ENCODE data around the gene TMEM151B. TPM values are rescaled to one million over a fixed set of nuclear protein-coding genes. Genes with fewer than 3 reads are reported as not detected.
A peak's percentile ranks its signal among the peaks of the same experiment; 100 is the strongest.

Gene TMEM151B
- total RNA-seq, 2 donors from 2014 or later = 0.05 to 0.19 TPM

DNA sequence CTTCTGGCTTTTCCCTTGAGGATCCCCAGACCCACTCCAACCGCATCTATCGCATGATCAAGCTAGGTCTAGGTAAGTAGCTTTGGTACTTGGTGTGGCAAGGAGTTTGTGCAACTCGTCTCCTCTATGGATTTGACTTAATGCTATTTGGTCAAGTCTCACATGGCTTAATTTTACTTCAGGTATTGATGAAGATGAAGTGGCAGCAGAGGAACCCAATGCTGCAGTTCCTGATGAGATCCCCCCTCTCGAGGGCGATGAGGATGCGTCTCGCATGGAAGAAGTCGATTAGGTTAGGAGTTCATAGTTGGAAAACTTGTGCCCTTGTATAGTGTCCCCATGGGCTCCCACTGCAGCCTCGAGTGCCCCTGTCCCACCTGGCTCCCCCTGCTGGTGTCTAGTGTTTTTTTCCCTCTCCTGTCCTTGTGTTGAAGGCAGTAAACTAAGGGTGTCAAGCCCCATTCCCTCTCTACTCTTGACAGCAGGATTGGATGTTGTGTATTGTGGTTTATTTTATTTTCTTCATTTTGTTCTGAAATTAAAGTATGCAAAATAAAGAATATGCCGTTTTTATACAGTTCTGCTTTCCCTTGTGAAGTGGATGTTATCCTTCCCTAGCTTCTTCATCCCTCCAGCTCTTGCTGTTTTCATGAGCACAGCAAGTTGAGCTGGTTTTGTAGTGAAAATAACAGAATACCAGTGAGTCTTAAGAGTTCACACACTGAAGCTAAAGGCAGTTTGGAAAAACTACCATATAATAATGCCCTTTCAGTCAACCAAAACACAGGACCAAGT is 16.7 kb upstream of the TMEM151B start:
- no peak for ATAC-seq (replicated peaks)
- Mint-ChIP-seq H3K4me3 (peak overlapping the region; percentile 87), H3K36me3 (ENCODE audit: low read depth) (peaks cover 92% of the 10 kb centered on the region), H3K27me3 (no peaks in the 10 kb centered on the region), H3K27ac (peak overlapping the region; percentile 99), H3K9me3 (no peaks in the 10 kb centered on the region), H3K4me1 (peaks cover 75% of the 10 kb centered on the region)

DNA sequence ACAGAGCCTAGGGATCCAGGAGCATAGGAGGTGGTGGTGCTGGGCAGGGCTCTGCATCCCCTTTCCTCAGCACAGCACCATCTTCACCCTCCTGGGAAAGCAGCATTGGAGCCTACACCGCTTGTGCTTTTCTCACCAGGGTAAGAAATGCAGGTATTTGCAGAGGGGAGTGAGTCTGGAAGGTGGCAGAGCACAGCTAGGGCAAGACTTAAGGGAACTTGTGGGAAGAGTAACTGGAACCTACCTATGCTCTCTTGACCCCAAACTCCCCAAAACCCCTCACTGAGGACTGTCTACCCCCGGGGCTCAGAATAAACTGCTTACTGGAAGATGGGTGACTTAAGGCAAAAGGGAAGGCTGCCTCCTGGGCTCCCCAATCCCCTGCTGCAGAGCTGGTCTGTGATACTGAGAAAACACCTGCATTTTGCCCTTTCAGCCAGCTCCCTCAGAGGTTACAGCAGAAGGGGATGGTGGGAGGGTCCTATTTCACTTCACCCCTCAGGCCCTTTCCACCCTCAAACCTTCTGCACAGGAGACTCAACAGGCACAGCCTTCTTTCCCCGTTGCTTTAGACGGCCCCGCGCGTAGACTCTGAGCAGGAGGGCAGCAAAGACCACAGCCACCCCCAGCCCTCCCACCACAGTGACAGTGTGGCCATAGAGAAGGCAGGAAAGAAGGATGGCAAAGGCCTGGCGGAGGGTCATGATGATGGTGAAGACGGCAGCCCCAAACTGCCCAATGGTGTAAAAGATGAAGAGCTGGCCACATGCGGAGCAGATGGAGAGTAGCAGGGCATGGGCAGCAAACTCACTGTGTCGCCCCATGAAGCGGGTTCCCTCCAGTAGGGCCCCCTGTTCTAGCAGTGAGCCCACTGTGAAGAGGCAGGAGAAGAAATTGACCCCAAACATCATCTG is 15.8 kb upstream of the TMEM151B start:
- H3K36me3 Mint-ChIP-seq (ENCODE audit: low read depth) = peaks cover 91% of the 10 kb centered on the region
- no peaks in the 10 kb centered on the region for H3K27me3 Mint-ChIP-seq
- ATAC-seq (replicated peaks) = no peak

GRCh38 chr6:44255105-44255808 is 15.0 kb upstream of the TMEM151B start:
- peak overlapping the region; percentile 87 for H3K4me3 Mint-ChIP-seq
- peak overlapping the region; percentile 90 for H3K27ac Mint-ChIP-seq
- ATAC-seq (replicated peaks) = no peak
- no peaks in the 10 kb centered on the region for H3K9me3 Mint-ChIP-seq
- H3K4me1 Mint-ChIP-seq = peaks cover 62% of the 10 kb centered on the region
- peaks cover 91% of the 10 kb centered on the region for H3K36me3 Mint-ChIP-seq (ENCODE audit: low read depth)
- H3K27me3 Mint-ChIP-seq = no peaks in the 10 kb centered on the region

More for the DNA sequence above, 15.8 kb upstream of the TMEM151B start:
- Mint-ChIP-seq H3K4me3 (peak overlapping the region; percentile 87), H3K9me3 (no peaks in the 10 kb centered on the region), H3K4me1 (peaks cover 70% of the 10 kb centered on the region), H3K27ac (peak overlapping the region; percentile 90)

DNA sequence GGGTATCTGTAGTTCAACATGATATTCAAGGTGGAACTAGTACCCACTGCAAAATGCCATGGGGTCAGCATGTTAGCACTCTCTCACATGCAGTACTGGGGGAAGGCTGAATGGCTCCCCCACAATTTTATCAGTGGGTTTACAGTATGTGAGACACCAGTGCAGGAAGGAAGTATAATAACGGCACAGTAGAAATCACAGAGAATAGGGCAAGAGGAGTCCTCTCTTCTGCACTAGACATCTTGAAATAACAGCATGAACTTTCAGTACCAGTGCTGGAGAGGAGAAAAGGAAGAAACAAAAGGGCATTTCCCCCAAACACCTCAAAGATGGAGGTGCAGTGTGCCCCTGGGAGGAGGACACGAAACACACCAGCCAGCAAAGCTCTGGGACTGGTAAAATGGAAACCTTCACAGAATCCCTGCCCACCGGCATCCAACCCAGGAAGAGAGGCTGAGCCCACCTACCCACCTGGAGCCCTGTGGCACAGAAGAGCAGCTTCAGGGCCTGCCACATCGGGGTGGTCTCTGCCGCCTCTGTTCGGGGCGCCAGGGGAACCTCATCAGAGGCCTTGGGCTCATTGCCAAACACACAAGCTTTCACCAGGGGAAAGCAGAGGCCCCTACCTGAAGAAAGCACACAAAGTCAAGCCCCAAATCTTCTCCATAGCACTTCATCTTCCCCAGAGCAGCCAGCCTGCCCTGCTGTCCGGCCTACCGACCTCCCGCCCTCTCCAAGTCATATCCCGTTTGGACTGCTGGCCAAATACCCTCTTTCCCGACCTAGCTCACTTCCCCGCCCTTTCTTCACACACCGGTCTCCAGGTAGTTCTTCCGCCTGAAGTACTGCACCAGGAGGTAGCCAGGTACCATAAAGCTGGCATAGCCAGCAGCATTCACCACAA is 14.1 kb upstream of the TMEM151B start:
- no peak for ATAC-seq (replicated peaks)
- Mint-ChIP-seq H3K4me3 (peak overlapping the region; percentile 87), H3K4me1 (peaks cover 60% of the 10 kb centered on the region), H3K27me3 (no peaks in the 10 kb centered on the region), H3K27ac (peak overlapping the region; percentile 90), H3K36me3 (ENCODE audit: low read depth) (peaks cover 91% of the 10 kb centered on the region), H3K9me3 (no peaks in the 10 kb centered on the region)

- H3K36me3 Mint-ChIP-seq (ENCODE audit: low read depth) = peaks cover 91% of the 10 kb centered on the region
- peak overlapping the region; percentile 90 for H3K27ac Mint-ChIP-seq
- peaks cover 59% of the 10 kb centered on the region for H3K4me1 Mint-ChIP-seq
- H3K27me3 Mint-ChIP-seq = no peaks in the 10 kb centered on the region
- H3K4me3 Mint-ChIP-seq = peak overlapping the region; percentile 87
- no peaks in the 10 kb centered on the region for H3K9me3 Mint-ChIP-seq
- ATAC-seq (replicated peaks) = no peak
Measured at GRCh38 chr6:44256775-44257024, 13.6 kb upstream of the TMEM151B start.

GRCh38 chr6:44257025-44257752 is 13.1 kb upstream of the TMEM151B start, which contains the start of gene SLC35B2:
SLC35B2 (minus strand) TSS chr6:44257528; CDS start chr6:44257410, 118 bp downstream.
- peak within 1 kb of the TSS; percentile 87 for H3K4me3 Mint-ChIP-seq

DNA sequence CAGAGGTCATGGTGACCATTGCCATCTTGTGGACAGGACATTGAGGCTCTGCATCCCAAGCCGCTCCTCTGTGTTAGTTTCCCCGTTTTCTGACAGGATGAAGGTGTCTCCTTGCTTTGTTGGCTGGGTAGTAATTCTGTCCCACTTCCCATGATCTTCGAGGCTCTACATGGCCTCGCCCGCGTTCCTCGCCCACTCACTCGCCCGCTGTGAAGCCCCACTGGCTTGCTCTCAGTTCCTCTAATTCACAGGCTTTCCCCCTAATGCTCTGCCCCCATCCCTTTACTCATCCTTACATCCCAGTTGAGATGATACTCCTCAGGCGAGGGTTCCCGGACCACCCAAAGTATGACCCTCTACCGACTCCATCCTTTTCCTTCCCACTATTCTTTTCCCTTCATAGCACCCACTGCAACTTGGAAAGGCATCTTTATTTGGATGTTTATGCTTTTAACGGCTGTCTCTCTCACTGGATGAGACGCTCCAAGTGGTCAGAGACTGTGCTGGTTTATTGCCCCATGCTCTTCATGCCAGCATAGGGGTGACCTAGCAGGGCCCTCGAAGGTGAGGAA is 12.4 kb upstream of the TMEM151B start:
- no peaks in the 10 kb centered on the region for H3K9me3 Mint-ChIP-seq
- ATAC-seq (replicated peaks) = no peak
- H3K27ac Mint-ChIP-seq = peak overlapping the region; percentile 86
- H3K27me3 Mint-ChIP-seq = no peaks in the 10 kb centered on the region
- peak overlapping the region; percentile 87 for H3K4me3 Mint-ChIP-seq
- peaks cover 58% of the 10 kb centered on the region for H3K4me1 Mint-ChIP-seq
- peaks cover 91% of the 10 kb centered on the region for H3K36me3 Mint-ChIP-seq (ENCODE audit: low read depth)

More at GRCh38 chr6:44257025-44257752, 13.1 kb upstream of the TMEM151B start, which contains the start of gene SLC35B2:
- Mint-ChIP-seq H3K27me3 (no peaks in the 10 kb centered on the region), H3K9me3 (no peaks in the 10 kb centered on the region), H3K4me1 (peaks cover 54% of the 10 kb centered on the region), H3K36me3 (ENCODE audit: low read depth) (peaks cover 91% of the 10 kb centered on the region), H3K27ac (peak within 1 kb of the TSS; percentile 90)
- ATAC-seq (replicated peaks) = peak; percentile 80

DNA sequence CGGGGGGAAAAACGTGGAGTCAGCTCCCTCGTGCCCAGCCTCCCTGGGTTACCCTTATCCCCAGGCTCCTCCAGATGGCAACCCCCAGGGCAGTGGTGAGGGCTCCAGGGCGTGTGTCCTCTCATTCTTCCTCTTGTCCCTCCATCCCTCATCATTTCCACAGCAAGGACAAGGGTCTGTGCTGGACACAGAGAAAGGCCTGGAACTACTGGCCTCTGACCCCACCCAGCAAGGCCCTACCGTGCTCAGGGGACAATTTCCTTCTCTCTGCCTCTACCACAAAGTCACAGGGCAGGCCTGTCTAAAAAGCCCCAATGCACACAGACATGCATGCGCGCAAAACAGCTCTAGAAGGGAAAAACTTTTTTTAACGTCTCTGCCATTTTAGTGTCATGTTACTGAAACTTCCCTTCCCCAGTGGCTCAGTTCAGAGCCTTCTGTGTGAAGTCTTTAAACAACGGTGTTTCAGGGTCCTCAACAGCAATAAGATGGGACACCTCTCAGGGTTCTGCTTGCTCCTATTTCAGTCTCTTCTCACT is 11.9 kb upstream of the TMEM151B start:
- H3K27ac Mint-ChIP-seq = peak overlapping the region; percentile 86
- no peaks in the 10 kb centered on the region for H3K9me3 Mint-ChIP-seq
- peaks cover 53% of the 10 kb centered on the region for H3K4me1 Mint-ChIP-seq
- ATAC-seq (replicated peaks) = no peak
- peak overlapping the region; percentile 87 for H3K4me3 Mint-ChIP-seq
- H3K27me3 Mint-ChIP-seq = no peaks in the 10 kb centered on the region
- peaks cover 91% of the 10 kb centered on the region for H3K36me3 Mint-ChIP-seq (ENCODE audit: low read depth)

GRCh38 chr6:44258921-44259320 is 11.3 kb upstream of the TMEM151B start:
- Mint-ChIP-seq H3K27me3 (no peaks in the 10 kb centered on the region), H3K36me3 (ENCODE audit: low read depth) (peaks cover 91% of the 10 kb centered on the region), H3K9me3 (no peaks in the 10 kb centered on the region), H3K4me1 (peaks cover 48% of the 10 kb centered on the region), H3K4me3 (peak overlapping the region; percentile 87), H3K27ac (peak overlapping the region; percentile 86)
- ATAC-seq (replicated peaks) = no peak

- Mint-ChIP-seq H3K4me1 (peaks cover 39% of the 10 kb centered on the region), H3K36me3 (ENCODE audit: low read depth) (peaks cover 91% of the 10 kb centered on the region), H3K27ac (no peak overlapping the region), H3K4me3 (no peak overlapping the region), H3K9me3 (no peaks in the 10 kb centered on the region), H3K27me3 (no peaks in the 10 kb centered on the region)
- no peak for ATAC-seq (replicated peaks)
Measured at GRCh38 chr6:44260011-44260410, 10.2 kb upstream of the TMEM151B start.

DNA sequence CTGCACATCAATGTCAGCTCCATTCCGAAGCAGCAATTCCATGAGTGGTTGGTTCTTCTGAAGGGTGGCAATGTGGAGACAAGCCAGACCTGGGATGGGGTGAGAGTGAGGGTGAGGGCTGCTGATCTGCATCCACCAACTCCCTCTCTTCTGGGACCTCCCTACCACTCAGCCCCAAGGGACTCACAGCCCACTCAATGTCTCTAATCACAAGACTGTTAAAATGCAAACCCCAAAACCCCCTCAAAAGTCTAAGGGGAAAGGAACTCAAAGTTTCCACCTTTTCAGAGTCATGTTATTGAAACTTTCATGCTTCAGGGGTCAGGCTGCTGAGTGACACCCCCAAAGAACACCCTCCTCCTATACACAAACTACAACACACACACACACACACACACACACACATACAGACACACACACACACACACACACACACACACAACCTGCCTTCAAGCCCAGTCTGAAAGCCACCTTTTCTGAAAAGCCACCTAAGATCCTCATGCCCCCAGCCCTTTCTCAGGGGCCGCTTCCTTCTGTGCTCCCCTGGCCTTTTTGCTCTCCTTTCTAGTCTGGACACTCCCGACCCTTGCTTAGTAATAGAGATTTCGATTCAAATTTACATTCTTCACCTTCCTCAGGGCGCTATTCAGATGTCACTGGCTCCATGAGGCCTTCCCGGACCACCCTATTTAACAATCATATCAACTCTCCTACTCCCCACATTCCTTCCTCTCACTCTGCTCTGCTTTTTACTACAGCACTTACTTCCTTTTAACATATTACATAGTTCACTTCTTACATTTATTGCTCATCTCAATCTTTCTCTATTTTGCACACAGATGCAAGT is 9.6 kb upstream of the TMEM151B start:
- H3K4me3 Mint-ChIP-seq = peak overlapping the region; percentile 92
- ATAC-seq (replicated peaks) = no peak
- no peaks in the 10 kb centered on the region for H3K27me3 Mint-ChIP-seq
- peaks cover 85% of the 10 kb centered on the region for H3K36me3 Mint-ChIP-seq (ENCODE audit: low read depth)
- H3K4me1 Mint-ChIP-seq = peaks cover 32% of the 10 kb centered on the region
- H3K27ac Mint-ChIP-seq = peak overlapping the region; percentile 7
- H3K9me3 Mint-ChIP-seq = no peaks in the 10 kb centered on the region

- ATAC-seq (replicated peaks) = no peak
- Mint-ChIP-seq H3K27ac (peak overlapping the region; percentile 94), H3K27me3 (no peaks in the 10 kb centered on the region), H3K36me3 (ENCODE audit: low read depth) (peaks cover 79% of the 10 kb centered on the region), H3K9me3 (no peaks in the 10 kb centered on the region), H3K4me1 (peaks cover 32% of the 10 kb centered on the region), H3K4me3 (peak overlapping the region; percentile 92)
Measured at GRCh38 chr6:44261581-44261980, 8.7 kb upstream of the TMEM151B start.

Measured in activated T-helper 17 cell treated with anti-CD3 and anti-CD28 coated beads, Interleukin-2, amount 50 U/mL, for 72 hours (primary cell).